ENCODE measurements around the gene CMSS1. TPM values are rescaled to one million over a fixed set of nuclear protein-coding genes. Genes with fewer than 3 reads are reported as not detected.

The CMSS1 gene
- total RNA-seq, 1 experiment from 2014 or later, result 50.7 TPM

- DNase-seq (ENCODE audit: low read depth, low spot score), result no peak
- in situ Hi-C loops (cut with HindIII; ENCODE audit: low pct_unique_long_range_greater_than_20kb, low sequenced_read_pairs), result no loop called here
These were observed 310.1 kb downstream of the CMSS1 start for GRCh38 chr3:100127792-100128191.

GRCh38 chr3:100128565-100128964, 310.9 kb downstream of the CMSS1 start:
- DNase-seq (ENCODE audit: low read depth, low spot score), result no peak
- in situ Hi-C loops (cut with HindIII; ENCODE audit: low pct_unique_long_range_greater_than_20kb, low sequenced_read_pairs), result no loop called here

GRCh38 chr3:100129941-100130340, 312.3 kb downstream of the CMSS1 start:
- DNase-seq (ENCODE audit: low read depth, low spot score), result no peak
- in situ Hi-C loops (cut with HindIII; ENCODE audit: low pct_unique_long_range_greater_than_20kb, low sequenced_read_pairs), result no loop called here

- DNase-seq (ENCODE audit: low read depth, low spot score), result no peak
- in situ Hi-C loops (cut with HindIII; ENCODE audit: low pct_unique_long_range_greater_than_20kb, low sequenced_read_pairs), result no loop called here
These were observed 313.6 kb downstream of the CMSS1 start for GRCh38 chr3:100131241-100131640.

GRCh38 chr3:100136921-100137320, 319.3 kb downstream of the CMSS1 start:
- no peak for DNase-seq (ENCODE audit: low read depth, low spot score)
- in situ Hi-C loops (cut with HindIII; ENCODE audit: low pct_unique_long_range_greater_than_20kb, low sequenced_read_pairs), result no loop called here

DNA sequence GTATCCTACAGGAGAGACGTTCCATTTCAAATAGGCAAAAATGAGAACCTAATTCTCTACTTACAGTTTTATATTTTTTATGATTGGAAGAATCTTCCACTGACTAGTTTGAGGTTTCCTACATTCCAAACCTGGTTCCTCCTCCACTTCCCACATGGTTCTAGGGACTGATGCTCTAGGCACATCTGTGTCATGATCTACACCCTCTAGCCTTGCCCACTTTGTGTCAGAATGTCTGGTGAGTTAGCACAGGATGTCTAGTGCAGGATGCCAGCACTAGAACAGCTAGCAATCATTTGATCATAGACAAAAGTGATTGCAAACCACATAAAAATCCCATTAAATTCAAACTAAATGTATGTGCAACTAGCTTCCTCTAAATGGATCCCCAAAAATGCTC, 323.3 kb downstream of the CMSS1 start:
- in situ Hi-C loops (cut with HindIII; ENCODE audit: low pct_unique_long_range_greater_than_20kb, low sequenced_read_pairs), result no loop called here
- DNase-seq (ENCODE audit: low read depth, low spot score), result no peak

- in situ Hi-C loops (cut with HindIII; ENCODE audit: low pct_unique_long_range_greater_than_20kb, low sequenced_read_pairs), result no loop called here
These were observed 323.9 kb downstream of the CMSS1 start for GRCh38 chr3:100141586-100141985.

GRCh38 chr3:100144255-100144866, 326.7 kb downstream of the CMSS1 start:
- no peak for DNase-seq (ENCODE audit: low read depth, low spot score)
- in situ Hi-C loops (cut with HindIII; ENCODE audit: low pct_unique_long_range_greater_than_20kb, low sequenced_read_pairs), result no loop called here

More at GRCh38 chr3:100141586-100141985, 323.9 kb downstream of the CMSS1 start:
- no peak for DNase-seq (ENCODE audit: low read depth, low spot score)

- no peak for DNase-seq (ENCODE audit: low read depth, low spot score)
- in situ Hi-C loops (cut with HindIII; ENCODE audit: low pct_unique_long_range_greater_than_20kb, low sequenced_read_pairs), result no loop called here
These were observed 331.5 kb downstream of the CMSS1 start for GRCh38 chr3:100149130-100149529.

- no peak for DNase-seq (ENCODE audit: low read depth, low spot score)
- in situ Hi-C loops (cut with HindIII; ENCODE audit: low pct_unique_long_range_greater_than_20kb, low sequenced_read_pairs), result no loop called here
These were observed 332.2 kb downstream of the CMSS1 start for GRCh38 chr3:100149713-100150415.

DNA sequence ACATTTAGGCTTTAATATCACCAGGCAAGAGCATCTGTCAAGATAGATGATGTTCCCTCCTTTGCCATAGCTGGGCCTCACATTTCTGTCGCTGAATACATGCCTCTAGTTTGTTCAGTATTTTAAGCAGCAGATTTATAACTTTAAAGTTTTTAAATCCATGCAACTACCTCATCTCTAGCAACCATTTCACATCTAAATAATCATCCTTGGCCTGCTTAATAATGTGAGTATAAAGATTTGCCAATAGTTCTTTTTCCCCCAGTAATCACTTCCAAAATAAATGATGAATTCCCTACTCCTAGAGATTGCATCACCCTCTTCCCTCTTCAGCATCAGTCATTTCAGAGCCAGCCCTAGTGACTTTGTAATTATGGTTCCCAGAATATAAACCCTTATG, 332.8 kb downstream of the CMSS1 start:
- no peak for DNase-seq (ENCODE audit: low read depth, low spot score)
- in situ Hi-C loops (cut with HindIII; ENCODE audit: low pct_unique_long_range_greater_than_20kb, low sequenced_read_pairs), result no loop called here

- in situ Hi-C loops (cut with HindIII; ENCODE audit: low pct_unique_long_range_greater_than_20kb, low sequenced_read_pairs), result no loop called here
- no peak for DNase-seq (ENCODE audit: low read depth, low spot score)
These were observed 333.5 kb downstream of the CMSS1 start for GRCh38 chr3:100151024-100151707.

DNA sequence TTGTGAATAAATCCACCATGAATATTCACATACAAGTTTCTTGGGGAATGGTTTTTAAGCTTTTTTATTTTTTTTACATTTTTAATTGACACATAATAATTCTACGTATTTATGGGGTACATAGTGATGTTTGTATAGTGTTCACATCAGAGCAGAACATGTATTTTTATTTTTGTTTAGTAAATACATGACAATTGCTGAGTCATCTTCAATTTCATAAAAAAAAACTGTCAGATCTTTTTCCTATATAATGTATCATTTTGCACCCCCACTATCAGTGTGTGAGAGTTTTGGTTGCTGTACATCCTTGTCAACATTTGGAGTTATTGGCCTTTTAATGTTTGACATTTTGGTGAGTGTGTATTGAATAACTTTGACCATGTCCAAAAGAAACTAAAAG, 336.5 kb downstream of the CMSS1 start:
- in situ Hi-C loops (cut with HindIII; ENCODE audit: low pct_unique_long_range_greater_than_20kb, low sequenced_read_pairs), result no loop called here
- no peak for DNase-seq (ENCODE audit: low read depth, low spot score)

DNA sequence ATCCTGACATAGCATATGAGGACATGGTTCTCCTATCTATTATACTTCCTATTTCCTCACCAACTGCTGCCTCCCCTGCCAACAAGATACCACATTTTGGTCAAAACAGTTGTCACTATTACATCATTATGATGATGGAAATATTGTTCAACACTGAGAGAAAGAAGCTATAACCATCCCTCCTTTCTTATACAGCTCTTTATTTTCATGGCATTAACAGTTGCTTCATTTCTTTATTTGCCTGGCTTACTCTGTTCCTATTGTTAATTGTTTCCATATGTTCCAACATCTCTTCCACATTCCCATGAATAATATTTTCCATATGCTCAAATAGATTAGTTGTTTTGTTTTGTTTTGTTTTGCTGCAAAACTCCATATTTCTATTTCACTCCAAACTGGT, 337.5 kb downstream of the CMSS1 start:
- in situ Hi-C loops (cut with HindIII; ENCODE audit: low pct_unique_long_range_greater_than_20kb, low sequenced_read_pairs), result no loop called here
- no peak for DNase-seq (ENCODE audit: low read depth, low spot score)

- in situ Hi-C loops (cut with HindIII; ENCODE audit: low pct_unique_long_range_greater_than_20kb, low sequenced_read_pairs), result no loop called here
- no peak for DNase-seq (ENCODE audit: low read depth, low spot score)
These were observed 337.9 kb downstream of the CMSS1 start for GRCh38 chr3:100155590-100155989.

DNA sequence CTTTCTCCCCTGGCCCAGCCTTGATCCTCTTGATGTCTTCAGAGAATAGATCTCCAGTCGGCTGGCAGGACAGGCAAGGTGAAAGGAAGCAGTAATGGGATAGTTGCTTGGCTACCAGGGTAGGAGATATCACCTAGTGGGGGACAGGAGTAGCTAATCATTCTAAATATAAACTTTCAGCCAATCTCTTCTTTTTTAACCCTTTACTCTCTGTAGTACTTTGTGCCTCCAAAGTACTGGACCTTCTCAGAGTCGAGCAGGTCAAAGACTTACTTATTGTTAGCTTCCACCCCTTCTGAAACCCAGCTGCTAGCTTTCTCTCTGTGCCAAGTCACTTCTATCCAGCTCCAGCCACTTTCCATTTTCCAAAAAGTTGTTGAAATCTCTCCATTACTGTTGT, 340.0 kb downstream of the CMSS1 start:
- DNase-seq (ENCODE audit: low read depth, low spot score), result no peak
- in situ Hi-C loops (cut with HindIII; ENCODE audit: low pct_unique_long_range_greater_than_20kb, low sequenced_read_pairs), result no loop called here

DNA sequence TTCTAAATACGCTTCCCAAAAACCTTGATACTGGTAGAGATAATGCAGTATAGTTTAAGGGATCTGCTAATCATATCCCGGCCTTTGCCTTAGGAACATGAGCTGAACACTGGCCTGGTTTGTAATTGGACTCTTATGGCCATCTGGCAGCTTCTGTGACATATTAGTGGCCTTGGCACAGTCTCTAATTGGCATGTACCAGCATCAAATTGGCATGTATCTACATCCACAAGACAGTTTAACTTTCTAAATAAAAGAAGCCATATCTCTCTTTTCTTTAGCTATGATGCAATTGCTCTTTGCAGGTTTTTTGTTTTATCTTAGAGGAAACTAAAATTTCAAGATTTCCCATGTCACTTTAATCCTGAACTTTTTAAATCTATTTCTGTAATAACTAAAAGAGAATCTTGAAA, 341.3 kb downstream of the CMSS1 start:
- no peak for DNase-seq (ENCODE audit: low read depth, low spot score)
- in situ Hi-C loops (cut with HindIII; ENCODE audit: low pct_unique_long_range_greater_than_20kb, low sequenced_read_pairs), result no loop called here

DNA sequence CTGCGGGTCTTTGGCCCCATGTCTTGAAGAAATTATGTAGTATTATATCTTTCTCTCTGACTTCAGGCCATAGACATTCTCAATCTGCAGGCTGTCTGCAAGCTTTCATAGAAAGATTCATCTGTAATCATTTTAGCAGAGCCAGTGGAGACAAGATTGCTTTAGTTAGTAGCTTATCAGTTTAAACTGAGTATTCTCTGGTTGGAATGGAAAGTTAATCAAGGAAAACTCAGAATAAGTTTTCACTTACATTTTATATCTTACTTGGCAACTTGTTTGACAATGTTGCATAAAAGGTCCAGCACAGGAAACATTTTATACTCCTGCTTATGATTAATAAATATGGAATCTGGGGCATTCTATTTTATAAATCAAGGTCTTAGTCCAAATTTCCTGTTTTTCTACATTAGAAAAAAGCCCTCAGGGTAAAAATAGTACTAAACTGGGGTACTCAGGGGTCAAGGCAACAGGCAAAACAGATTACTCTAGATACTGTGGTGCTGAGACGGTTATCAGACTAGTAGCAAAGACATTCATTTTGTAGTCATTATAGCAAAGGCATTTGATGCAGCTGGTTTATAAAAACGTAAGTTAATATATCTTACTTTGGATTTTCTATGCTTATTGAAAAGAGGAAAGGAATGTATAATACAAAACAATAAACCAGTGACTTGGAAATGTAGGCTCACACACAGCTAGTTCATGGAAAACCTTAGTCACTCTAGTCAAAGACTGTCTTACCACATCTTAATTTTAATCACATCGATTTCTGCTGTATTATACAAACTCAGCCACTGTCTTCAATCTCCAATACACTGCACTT, 341.9 kb downstream of the CMSS1 start:
- no peak for DNase-seq (ENCODE audit: low read depth, low spot score)
- in situ Hi-C loops (cut with HindIII; ENCODE audit: low pct_unique_long_range_greater_than_20kb, low sequenced_read_pairs), result no loop called here
